ENCODE results near the gene KCTD5.

The KCTD5 gene

DNA sequence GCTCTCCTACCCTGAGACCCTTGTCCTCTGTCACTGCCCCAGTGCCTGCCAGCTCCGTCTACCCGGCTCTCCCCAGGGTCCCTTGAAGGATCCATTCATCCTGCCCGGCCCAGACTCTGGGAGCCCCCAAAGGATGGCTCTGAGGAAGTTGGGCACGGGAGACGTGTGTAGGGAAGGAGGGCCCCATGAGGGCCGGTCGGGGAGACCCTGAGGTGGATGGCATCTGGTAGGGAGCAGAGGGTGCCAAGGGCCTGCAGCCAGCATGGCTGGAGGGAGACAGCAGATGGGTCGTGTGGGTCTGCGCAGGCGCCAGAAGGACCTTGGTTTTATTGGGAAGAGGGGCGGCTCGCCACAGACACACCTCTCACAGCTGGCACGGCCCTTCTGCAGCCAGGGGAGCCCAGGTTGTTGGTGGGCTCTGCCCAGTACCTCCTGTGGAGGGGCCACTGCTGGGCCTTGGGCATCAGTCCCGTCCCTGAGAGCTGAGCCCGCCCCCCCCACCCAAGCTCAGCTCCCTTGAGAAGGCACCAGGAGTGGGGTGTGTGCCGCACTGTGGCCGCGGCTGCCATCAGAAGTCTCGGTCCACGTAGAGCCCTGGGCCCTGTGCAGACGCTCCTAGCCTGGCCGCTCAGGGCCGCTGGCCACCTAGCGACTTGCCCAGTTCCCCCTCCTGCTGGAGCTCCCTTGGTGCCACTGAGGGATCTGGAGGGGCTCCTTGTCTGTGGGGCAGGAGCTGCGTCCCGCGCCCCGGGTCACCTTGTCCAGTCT lies 16.0 kb downstream of the KCTD5 start:
- no peak for DNase-seq

- DNase-seq, result no peak
Measured at GRCh38 chr16:2698965-2699750, 16.8 kb downstream of the KCTD5 start.

DNA sequence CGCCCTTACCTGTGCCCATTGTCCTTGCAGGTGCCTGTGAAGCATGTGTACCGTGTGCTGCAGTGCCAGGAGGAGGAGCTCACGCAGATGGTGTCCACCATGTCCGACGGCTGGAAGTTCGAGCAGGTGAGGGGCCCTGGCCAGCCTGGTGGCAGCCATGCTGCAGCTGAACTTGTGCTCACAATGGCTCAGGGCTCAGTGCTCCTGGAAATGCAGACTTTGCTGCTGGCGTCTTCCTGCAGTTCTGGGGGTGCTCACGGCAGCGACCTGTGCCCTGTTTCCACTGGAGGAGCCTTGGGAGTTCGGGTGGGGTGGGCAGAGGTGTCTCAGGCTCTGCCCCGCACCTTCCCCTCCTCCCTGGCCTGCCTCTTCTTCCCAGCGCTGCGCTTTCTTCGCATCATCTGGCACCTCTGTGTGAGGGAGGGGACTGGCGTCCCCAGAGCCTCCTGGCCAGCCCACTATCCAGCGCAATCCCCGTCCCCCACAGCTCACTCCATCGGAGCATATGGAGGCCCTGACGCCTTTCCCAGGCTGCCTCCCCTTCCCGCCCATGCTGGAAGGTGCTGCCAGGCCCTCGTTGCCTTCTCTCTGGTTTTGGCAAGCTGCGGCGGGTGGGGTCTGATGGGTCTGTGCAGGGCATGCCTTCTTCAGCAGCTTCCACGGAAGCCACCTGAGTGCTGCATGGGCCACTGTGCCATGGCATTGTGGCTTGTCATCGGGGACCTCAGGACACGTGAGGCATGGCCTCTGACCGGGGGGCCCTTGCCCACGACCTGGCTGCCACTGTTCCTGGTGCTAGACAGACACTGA lies 17.7 kb downstream of the KCTD5 start:
- DNase-seq, result no peak

GRCh38 chr16:2700786-2701185 lies 18.5 kb downstream of the KCTD5 start:
- DNase-seq, result no peak

GRCh38 chr16:2701272-2701671 lies 18.9 kb downstream of the KCTD5 start:
- no peak for DNase-seq

DNA sequence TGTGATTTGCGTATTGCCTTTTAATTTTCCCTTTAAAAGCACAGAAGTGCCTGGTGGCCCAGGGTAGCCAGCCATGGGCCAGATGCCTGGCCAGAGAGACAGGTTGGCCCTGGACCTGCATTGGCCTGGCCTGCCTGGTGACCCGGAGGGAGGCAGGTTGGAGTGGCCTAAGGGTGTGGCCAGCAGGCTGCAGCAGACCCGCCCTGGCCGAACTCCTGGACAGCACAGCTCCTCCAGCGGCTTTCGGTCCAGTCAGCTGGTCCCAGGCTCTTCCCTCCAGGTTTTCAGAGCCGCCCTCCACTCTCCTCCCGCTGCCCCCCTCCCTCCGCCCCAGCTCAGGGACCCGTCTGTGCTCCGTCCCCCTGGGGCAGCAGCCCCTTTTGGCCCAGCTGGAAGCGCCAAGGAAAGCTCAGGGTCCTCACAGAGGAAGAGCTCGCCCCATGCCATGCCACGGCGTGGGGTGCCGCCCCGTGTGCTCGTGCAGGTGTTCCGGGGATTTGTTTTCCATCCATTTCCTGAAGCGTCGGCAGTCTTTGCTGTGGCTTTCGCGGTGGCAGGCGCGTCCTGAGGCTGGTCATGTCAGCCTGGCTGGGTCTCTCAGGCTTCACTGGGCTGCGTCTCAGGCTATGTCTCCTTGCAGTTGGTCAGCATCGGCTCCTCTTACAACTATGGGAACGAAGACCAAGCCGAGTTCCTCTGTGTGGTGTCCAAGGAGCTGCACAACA lies 19.6 kb downstream of the KCTD5 start:
- no peak for DNase-seq

DNA sequence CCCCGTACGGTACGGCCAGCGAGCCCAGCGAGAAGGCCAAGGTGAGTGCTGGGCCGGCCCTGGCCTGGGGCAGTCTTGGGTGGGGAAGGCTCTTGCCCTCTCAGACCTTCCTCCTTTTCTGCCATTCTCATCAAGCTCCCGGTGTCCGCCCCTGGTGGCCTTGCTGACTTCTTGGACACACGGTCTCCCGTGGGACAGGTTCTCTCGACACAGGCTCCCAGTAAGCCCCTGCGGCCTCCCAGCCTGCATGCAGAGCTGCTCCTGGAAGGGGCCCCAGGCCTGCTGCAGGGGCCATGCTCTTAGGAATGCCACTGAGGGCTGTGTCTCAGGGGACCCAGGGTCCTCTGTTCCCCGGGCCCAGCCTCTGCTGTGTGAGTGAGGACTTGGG lies 20.1 kb downstream of the KCTD5 start:
- no peak for DNase-seq

GRCh38 chr16:2702871-2703745 lies 20.8 kb downstream of the KCTD5 start:
- no peak for DNase-seq

- DNase-seq, result no peak
Measured at GRCh38 chr16:2704166-2704982, 22.1 kb downstream of the KCTD5 start.

GRCh38 chr16:2704983-2705275 lies 22.6 kb downstream of the KCTD5 start:
- DNase-seq, result no peak

GRCh38 chr16:2705351-2705750 lies 23.0 kb downstream of the KCTD5 start:
- no peak for DNase-seq

DNA sequence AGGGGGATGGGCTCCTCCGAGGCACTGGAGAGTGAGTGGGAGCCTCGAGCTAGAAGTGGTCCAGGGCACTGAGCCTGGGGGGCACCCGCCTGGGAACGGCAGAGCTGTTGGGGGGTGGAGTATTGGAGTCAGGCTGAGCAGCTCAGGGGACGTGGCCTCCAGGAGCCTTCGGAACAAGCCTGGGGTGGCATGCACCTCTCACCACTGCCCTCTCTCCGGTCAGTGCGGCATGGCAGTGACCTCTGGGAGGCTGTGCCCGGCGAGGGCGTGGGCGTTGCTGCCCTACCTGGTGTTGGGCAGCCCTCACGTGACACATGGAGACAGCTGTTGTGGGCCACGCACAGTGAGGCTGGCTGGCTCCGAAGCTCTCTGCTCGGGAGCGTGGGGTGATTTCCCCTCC lies 23.8 kb downstream of the KCTD5 start:
- no peak for DNase-seq

GRCh38 chr16:2706611-2707311 lies 24.4 kb downstream of the KCTD5 start:
- no peak for DNase-seq

- no peak for DNase-seq
Measured at GRCh38 chr16:2707368-2708289, 25.3 kb downstream of the KCTD5 start.

- DNase-seq, result no peak
Measured at GRCh38 chr16:2708290-2708639, 25.9 kb downstream of the KCTD5 start.

- no peak for DNase-seq
Measured at GRCh38 chr16:2708955-2709587, 26.7 kb downstream of the KCTD5 start.

DNA sequence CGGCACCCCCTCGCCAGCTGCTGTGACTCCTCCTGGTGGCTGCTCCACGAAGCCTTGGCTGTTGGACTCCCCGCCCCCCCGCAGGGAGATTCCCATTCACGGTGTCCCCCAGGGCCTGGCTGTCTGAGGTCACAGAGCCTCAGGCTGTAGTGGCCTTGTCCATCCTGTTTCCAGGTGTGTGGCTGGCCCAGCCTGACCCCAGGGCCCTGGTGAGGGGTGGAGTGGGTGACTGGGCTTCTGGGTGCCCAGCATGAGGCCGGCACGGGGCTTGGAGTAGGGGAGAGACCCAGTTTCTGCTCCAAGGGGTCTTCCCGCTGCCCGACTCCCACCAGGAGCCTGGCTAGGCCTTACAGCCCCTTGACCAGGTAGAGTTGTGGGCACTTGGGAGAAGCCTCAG lies 27.3 kb downstream of the KCTD5 start:
- no peak for DNase-seq

GRCh38 chr16:2710021-2710710 lies 27.8 kb downstream of the KCTD5 start:
- no peak for DNase-seq

Measured in inflammatory macrophage treated with lipopolysaccharide for 4 hours (primary cell).